Kidney capillary endothelial cell (primary cell): ENCODE measurements around the gene CFAP46.
"Not testable (repeated sequence)": the region's sequence is repeated elsewhere in the genome, so short reads cannot be mapped to it uniquely, and the experiment has no call there.

Experiments used
- DNase-seq: peaks from one replicate; pipeline ENCODE4 v3.0.0-alpha.2; 2018; ENCODE audit warnings: low spot score

The CFAP46 gene

DNA sequence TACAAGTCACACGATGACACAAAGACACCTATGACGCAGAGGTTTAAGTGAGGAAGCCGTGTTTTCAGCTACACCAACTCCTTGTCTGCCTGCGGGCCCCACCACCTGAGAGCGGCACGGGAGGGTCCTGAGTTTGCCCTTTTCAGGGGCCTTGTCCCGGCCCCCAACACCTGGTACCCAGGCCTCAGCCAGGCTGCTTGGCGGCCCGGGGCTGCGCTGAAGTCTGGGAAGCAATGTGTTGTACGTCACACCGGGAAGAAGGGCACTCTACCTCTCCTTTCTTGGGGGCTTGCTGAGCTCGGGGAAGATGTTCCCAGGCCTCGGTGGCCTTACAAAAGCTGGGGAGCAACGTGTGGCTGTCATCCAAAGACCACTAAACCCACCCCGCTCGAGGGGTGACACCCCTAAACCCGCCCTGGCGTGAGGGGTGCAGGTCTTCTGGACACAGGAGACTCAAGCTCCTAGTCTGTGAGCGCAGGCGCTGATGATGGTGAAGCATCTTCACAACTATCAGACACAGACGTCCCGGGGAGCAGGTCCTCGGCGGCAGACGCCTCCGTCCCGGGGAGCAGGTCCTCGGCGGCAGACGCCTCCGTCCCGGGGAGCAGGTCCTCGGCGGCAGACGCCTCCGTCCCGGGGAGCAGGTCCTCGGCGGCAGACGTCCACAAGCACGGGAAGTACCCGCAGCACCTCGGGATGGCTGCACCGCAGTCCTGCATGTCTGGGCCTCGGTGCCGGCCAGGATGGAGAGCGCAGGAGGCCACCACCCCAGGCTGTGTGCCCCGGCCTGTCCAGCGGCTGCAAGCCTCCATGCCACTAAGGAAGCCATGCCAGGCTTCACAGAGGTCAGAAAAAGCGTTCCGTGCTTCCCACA is 15.4 kb downstream of the CFAP46 start:
- DNase-seq = no peak

DNA sequence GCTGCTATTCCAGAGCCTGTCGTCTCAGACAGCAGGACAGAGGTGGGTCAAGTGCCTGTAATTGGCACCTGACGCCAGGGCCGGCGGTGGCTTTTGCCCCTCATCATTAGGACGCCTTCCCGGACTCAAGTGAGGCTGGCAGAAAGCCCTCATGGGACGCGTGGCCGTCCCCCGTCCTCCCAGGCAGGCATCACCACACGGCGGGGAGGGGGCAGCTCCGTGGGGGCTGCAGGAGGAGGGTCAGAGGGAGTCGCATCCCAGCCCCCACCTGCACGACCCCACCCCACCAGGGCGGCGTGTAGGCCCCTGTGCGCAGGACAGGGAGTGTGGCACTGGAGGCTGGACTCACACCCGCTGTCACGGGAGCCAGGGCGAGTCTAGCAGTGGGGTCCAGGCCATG is 16.3 kb downstream of the CFAP46 start:
- DNase-seq = no peak

DNA sequence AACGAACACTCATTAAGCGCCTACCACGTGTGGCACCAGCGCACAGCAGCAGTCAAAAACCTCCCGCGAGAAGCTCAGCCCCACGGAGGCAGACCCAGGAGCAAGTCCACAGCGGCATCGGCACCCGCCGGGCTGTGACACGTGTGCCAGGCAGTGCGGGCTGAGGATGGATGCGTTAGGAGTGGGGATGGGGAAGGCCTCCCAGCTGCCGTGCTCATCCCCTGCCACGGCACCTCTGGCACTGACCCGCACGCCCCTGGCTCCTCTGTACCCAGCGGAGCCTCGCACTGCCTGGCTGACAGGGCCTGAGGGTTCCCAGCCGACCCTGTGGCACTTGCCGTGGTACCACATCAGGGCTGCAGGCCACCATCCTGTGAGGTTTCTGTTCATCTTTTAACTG is 16.8 kb downstream of the CFAP46 start:
- DNase-seq = no peak

DNA sequence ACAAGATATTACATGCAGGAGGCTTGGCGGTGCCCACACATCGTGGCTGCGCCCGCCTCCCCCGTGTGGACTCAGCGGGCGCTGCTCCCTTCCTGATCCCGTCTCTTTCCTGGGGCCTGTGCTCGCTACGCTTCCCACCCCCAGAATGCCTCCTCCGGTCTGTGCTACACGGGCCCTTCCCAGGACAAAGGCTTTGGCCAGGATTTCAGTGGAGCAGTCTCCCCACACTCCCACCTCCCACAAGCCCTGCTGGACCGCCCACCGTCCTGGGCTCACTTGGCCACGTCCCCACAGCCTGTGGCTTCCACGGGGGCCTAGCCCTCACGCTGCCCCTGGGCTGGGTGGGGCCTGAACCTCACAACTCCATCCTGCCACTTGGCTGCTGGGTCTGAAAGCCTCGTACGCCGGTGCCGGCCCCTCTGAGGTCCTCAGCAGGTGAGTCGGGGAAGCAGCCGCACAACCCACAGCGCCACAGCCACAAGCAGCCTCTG is 17.3 kb downstream of the CFAP46 start:
- DNase-seq = no peak

DNA sequence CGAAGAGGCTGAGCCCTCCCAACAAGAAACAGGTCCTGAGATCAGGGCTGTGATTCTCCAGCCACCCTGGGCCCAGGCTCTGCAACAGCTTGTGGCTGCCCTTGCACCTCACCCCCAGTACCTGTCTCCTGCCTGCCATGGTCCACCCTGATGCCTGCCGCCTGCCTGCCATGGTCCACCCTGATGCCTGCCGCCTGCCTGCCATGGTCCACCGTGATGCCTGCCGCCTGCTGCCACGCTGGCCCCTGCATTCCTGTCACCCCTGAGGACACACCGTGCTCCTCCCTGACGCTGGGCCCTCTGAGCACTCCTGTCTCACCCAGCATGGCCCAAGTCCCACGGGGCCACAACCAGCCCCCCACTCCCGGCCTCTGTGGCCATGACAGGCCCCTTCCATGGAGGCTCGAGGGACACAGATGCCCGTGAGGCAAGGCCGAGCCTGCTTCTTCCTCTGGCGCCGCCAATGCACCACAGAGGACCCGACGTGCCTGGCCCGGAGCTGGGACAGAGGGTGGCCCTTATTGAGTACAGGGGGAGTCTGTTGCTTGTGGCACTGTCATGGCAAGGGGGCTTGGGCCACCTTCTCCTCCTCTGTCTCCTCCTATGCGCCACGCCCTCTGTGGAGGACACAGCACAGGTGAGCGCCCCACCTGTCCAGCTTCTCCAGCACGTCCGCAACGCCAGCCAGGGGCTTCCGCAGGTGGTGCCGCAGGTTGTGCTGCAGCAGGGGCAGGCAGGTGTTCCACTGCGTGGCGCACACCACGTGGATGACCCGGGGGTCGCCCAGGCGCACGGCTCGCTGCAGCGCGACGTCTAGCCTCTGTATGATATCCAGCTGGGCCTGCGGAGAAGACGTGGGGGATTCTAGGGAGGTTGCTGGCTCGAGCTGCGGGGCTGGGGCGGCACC is 18.1 kb downstream of the CFAP46 start:
- no peak for DNase-seq

DNA sequence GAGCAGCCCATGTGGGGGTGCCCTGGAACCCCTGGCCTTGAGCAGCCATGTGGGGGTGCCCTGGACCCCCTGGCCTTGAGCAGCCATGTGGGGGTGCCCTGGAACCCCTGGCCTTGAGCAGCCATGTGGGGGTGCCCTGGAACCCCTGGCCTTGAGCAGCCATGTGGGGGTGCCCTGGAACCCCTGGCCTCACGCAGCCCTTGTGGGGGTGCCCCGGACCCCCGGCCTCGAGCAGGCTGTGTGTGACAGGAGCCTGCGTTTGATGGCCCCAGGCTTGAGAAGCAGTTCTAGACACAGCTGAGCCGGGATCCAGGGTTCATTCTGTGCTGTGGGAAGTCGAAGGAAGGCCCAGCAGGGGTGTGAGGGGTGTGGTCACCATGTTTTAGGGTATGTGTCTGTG is 19.0 kb downstream of the CFAP46 start:
- not testable (repeated sequence) for DNase-seq

DNA sequence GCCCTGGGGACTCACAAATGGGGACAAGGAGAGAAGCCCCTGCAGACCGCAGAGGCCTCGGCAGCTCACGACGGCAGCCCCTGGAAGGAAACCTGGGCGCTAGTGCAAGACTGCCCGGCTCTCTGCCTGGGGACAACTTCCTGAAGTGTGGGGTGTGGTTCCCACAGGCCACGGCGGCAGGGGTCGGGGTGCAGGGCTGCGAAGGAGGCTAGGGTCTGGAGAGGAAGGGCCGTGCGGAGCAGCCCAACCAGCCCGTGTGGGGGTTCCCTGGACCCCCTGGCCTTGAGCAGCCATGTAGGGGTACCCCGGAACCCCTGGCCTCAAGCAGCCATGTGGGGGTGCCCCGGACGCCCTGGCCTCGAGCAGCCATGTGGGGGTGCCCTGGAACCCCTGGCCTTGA is 19.5 kb downstream of the CFAP46 start:
- DNase-seq = no peak

DNA sequence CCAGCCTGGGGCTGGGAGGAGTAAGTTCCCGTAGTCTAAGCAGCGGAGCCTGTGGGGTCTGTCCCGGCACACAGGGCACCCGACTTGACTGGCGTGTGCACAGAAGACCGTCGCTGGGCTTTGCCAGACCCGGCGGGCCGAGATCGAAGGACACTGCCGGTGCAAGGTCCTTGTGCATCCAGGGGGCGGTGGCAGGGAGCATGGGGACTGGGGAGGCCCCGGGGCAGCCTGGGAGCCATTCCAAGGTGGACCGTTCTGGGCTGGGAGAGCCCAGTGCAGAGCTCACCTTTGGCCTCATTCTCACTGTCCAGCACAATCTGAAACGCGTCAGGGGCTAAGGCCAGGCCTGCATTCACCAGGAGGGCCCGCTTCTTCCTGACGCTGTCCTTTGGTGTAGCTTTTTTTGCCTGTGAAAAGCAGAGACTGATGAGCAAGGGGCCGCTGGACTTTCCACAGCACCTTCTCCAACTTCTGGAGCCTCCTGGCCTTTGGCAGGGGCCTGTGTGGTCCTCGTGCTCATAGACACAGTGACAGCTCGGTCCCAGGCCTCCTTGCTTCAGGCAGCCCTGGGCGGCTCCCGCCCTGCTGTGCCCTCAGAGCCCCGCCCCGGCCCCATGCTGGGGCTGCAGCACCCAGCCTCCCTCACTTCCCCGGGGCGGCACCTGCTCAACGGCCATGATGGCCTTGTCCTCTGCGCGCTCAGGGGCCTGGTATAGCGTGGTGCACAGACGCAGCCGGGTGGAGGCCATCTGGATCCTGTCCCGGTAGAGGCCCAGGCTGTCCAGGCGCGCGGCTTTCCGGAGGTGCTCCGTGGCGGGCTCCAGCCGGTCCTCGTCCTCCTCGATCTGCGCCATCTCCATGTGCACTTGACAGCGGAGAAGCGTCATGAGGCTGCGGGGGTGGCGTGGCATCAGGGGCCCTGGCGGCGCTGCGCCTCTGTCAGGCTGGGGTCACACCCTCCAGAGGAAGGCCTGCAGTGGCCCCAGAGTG is 20.3 kb downstream of the CFAP46 start:
- no peak for DNase-seq

DNA sequence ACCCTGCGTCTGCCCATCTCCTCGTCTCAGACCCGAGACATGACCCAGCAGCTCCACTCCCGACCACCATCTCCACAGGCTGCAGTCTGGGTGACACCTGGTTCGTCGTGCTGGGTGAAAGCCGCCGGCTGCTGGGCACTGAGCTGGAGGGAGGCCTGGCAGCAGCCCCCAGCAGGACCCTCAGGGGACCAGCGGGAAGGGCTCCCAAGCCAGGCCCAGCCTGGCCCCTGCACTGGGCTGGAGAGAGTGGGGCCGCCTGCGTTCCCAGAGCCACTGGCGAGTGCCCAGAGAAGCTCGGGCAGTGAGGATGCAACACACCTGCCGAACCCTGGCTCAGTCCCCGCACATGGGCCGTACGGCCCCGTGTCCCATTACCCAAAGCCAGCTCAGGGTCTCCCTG is 21.3 kb downstream of the CFAP46 start:
- no peak for DNase-seq

DNA sequence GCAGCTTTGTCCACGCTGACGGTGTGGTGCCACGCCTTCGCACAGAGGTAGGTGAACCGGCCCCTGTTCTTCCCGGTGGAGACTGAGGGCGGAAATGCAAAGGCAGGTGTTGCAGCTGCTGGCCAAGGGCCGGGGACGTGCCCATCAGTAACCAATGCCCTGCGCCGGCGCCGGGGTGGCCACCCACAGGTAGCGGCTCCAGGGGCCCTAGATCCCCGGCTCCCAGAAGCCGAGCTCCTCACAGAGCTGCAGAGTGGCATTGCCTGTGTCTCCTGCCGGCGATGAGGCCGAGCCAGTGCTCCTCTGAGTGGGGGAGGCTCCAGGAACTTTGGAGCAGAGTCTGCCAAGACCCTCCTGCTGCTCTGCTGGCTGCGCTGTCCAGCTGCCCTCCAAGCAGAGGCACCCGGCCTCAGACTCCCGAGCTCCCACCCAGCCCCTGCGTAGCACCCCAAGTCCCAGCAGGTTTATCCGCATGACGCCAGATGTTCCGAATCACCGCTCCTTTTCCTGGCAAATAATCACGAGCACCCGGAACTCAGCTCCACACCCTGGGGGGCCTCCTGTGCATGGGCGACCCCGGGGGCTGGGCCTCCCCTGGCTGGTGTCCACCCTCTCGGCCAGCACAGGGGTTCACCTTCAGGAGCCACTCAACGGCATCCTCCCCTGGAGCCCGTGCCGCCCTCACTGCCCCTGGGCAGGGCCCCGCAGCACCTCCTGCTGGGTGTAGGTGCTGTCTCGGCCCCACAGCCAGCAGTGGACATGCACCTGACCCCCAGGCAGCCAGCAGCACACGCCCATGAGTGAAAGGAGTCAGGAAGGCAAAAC is 22.1 kb downstream of the CFAP46 start:
- no peak for DNase-seq

DNA sequence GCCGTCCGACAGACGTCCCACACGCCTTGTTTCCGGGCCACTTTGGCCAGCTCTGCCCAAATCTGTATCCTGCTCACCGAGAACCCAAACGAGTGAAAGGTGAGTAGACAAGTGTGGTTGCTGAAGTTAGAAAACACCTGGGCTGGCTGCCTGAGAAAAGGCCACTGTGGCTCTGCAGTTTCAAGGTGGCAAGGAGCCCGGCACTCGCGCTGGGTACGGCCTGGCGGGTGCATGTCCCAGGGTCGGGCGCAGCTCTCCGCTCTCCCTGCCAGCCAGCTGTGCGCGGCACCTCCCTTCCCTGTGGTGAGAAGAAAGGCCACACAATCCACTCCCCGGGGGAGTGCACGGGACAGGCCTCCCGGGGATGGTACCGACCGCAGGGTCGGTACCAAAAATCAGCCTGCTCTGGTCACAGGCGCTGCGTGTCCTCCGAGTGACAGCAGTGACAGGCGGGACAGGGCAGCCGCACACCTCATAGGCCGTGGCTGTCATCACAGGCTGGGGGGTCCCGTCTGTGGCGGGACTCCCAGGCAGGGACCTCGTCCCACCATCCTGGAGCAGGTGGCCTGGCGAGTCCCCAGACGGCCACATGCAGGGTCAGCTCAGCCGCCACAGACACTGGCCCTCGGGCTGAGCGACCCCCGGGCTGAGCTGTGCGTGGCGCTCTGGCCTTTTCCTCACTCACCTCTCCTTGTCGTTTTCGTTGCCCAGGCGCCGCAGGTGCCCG is 22.8 kb downstream of the CFAP46 start:
- no peak for DNase-seq

DNA sequence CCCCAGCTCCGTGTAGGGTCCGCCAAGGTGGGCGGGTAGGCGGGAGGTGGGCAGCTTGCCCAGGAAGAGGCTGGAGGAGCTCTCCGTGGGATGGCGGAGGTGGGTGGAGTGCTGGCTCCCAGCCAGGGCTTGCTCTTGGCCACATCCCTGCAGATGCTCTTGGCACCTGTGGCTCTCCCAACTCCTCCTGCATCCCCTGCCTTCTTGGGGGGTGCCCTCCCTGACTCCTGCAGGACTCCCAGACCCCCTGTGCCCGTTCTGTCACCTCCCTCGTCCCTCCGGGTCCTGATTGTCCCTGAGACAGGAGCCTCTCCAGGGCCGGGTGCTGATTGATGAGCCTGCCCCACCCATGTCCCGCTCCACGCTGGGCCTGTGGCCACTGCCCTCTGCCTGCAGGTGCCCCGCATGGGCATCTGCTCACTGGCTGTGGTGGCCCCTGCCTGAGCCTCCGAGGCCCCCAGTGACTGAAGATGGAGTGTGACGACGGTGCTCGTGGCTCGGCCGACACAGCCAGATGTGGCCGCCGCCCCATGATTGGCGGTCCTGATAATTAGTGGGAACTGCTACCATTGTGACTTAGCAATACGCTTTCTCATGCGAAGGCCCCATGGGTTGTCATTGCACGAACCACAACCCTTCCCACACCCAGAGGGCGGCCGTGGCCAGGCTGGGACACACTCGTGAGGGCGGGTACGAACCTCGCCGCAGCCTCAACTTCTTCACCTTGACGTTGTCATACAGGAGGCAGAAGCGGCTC is 23.6 kb downstream of the CFAP46 start:
- DNase-seq = no peak

DNA sequence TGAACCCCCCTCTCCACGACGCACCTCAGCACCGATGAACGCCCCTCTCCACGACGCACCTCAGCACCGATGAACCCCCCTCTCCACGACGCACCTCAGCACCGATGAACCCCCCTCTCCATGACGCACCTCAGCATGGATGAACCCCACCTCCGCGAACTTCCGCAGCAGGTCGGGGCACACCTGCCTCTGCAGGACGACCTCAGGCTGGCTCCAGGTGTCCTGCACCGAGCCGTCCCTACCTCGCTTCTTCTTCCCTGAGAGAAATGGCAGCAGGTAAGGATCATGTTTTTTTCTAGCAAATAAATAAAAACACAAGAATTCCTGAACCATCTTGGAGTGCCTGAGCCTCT is 24.1 kb downstream of the CFAP46 start:
- DNase-seq = no peak

DNA sequence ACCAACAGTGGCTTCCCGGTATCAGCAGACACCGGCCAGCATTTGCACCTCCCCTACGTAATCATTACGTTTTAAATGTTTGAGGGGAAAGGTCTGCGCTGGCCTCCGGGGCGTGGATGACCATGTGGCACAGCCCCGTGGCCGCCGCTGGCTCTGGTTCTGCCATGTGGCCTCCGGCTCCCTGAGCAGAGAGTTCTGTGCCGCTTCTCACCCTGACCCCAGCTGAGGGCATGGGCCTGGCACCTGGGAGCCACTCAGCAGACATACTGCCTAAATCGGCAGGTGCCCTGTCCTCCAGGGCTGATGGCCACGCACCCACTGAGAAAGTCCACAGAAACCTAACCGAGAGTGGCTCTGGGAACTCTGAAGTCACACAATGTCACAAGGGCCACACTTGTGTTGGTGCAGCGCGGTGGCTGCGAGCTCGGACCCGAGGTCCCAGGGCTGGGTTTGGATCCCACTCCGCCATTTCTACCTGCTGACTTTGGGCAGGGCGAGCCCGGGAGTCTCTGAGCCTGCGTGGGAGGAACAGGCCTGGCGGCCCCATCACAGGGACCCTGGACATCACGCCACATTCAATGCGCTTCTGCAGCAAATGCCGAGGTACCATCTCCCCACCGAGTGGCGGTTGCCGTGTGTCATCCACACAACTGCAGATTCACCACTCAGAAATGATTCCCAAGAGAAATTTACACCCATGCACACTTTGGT is 25.3 kb downstream of the CFAP46 start:
- DNase-seq = no peak

DNA sequence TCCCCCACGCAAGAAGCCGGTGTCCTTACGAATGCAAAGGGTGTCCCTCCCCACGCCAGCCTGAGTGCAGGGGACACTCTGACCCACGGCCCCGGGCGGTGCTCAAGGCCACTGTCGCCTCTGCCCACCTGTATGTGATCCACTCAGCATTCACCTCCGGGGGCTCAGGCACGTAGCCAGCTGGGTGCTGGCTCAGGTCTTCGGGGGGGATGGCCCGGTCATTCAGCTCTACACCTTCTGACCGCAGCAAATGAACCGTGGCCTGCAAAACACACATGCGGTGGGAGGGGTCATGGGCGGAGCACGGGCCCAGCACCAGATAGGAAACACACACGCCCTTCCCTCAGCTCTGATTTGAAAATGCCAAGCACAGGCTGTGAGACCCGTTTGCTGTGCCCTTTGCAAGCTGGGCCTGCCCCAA is 25.9 kb downstream of the CFAP46 start:
- no peak for DNase-seq

DNA sequence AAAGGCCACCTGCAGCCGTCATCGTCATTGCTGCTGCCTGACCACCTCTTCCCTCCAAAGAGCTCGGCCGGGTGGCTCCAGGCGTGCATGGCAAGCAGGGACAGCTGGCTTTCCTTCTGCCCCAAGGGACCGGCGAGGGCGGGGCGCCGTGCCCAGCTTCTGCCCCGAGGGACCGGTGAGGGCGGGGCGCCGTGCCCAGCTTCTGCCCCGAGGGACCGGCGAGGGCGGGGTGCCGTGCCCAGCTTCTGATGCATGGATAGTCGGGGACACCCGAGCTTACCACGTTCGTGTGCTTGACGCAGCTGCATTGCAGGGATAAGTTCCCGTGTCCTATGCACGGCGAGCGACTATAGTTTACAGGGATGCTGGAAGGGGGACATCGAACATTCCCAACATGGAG is 27.0 kb downstream of the CFAP46 start:
- no peak for DNase-seq

DNA sequence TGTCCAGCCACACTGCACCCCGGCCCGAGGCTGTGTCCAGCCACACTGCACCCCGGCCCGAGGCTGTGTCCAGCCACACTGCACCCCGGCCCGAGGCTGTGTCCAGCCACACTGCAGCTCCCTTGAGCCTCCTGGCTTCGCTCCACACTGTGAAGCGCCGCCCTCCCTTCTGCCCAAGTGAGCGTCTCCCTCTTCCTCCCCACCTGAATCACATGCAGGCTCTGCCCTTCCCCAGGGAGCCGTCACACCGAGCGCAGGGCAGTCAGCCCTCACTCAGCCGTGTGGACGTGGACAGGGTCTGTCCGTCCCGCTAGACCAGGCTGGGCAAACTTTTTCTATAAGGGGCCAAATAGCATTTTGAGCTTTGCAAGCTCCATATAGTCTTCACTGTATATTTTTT is 27.6 kb downstream of the CFAP46 start:
- DNase-seq = no peak

DNA sequence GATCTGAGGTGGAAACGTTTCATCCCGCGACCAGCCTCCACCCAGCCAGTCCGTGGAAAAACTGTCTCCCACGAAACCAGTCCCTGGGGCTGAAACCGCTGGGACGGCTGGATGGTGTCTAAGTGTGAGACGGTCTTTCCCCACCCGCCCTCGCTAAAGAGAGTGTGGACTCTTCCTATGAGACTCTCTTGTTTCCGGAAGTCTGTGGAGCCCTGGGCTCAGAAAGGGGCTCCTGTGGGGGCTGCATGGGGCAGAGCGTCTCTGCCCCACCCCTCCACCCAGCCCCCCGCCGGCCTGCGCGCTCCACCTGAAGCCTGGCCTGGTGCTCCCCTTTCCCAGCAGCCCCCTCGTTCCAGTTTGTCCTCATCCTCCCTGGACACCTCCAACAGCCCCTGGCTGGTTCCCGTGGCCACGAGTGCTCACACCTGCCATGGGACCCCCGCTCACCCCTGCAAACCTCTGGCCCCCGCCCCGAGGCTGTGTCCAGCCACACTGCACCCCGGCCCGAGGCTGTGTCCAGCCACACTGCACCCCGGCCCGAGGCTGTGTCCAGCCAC is 28.7 kb downstream of the CFAP46 start:
- DNase-seq = no peak
